C4-2B (cell line): ENCODE data around the gene YWHAE.

Source experiments
- CTCF ChIP-seq: fragments of 450-650 bp; conservative IDR thresholded peaks from 2 replicates; pipeline ENCODE4 v1.5.1; 2017; ENCODE audit warnings: mild to moderate bottlenecking
- ZFX ChIP-seq: fragments of 450-650 bp; IDR thresholded peaks from 2 replicates; pipeline ENCODE4 v1.6.1; 2017

- TF ChIP-seq CTCF (no peak), ZFX (no peak)
Measured at GRCh38 chr17:1351971-1352370, 48.1 kb downstream of the YWHAE start.
